GM23338 (cell line): ENCODE results near the gene RADIL. TPM values are rescaled to one million over a fixed set of nuclear protein-coding genes. Genes with fewer than 3 reads are reported as not detected.
"Not testable (repeated sequence)": the region's sequence is repeated elsewhere in the genome, so short reads cannot be mapped to it uniquely, and the experiment has no call there.

ENCODE experiments used
- ATAC-seq: fragments of 200-7000 bp; cut with Tn5 transposase; 3 replicates; pipeline ENCODE4 v1.9.1; 2020
- DNase-seq: peaks from one replicate; pipeline ENCODE4 v3.0.0-alpha.2; 2015; ENCODE audit warnings: low spot score
- H2AFZ ChIP-seq: fragments of 200-600 bp; sonication (generic); 2 replicates; pipeline ENCODE4 v1.8.0; 2016; ENCODE audit warnings: antibody characterized with exemption, mild to moderate bottlenecking, moderate library complexity
- H3F3A ChIP-seq: fragments of 200-600 bp; sonication (generic); replicated peaks from 2 replicates; pipeline ENCODE4 v1.8.0; 2017; ENCODE audit warnings: antibody characterized with exemption, mixed run types, low read depth
- H3K27ac ChIP-seq: fragments of 200-600 bp; sonication (generic); 2 replicates; pipeline ENCODE4 v1.6.1; 2016; ENCODE audit warnings: low read depth
- H3K27me3 ChIP-seq: fragments of 200-600 bp; sonication (generic); 2 replicates; pipeline ENCODE4 v1.8.0; 2016; ENCODE audit warnings: mild to moderate bottlenecking, mixed run types, moderate library complexity; ENCODE audit not compliant: insufficient read depth
- H3K36me3 ChIP-seq: fragments of 200-600 bp; sonication (generic); 2 replicates; pipeline ENCODE4 v1.8.0; 2016; ENCODE audit warnings: mild to moderate bottlenecking; ENCODE audit not compliant: insufficient read depth
- H3K4me1 ChIP-seq: fragments of 200-600 bp; sonication (generic); 2 replicates; pipeline ENCODE4 v1.8.0; 2016; ENCODE audit warnings: mild to moderate bottlenecking, moderate library complexity; ENCODE audit not compliant: insufficient read depth
- H3K4me2 ChIP-seq: fragments of 200-600 bp; sonication (generic); 2 replicates; pipeline ENCODE4 v1.7.1; 2017; ENCODE audit warnings: mixed run types
- H3K4me3 ChIP-seq: fragments of 200-600 bp; sonication (generic); 2 replicates; pipeline ENCODE4 v1.6.1; 2016; ENCODE audit warnings: mixed run types
- H3K79me2 ChIP-seq: fragments of 200-600 bp; sonication (generic); replicated peaks from 2 replicates; pipeline ENCODE4 v1.8.0; 2017; ENCODE audit warnings: mild to moderate bottlenecking; ENCODE audit not compliant: insufficient read depth
- H3K9me2 ChIP-seq: fragments of 200-600 bp; sonication (generic); 2 replicates; pipeline ENCODE4 v1.8.0; 2017; ENCODE audit not compliant: insufficient read depth
- H4K20me1 ChIP-seq: fragments of 200-600 bp; sonication (generic); replicated peaks from 2 replicates; pipeline ENCODE4 v1.8.0; 2017; ENCODE audit warnings: mild to moderate bottlenecking; ENCODE audit not compliant: insufficient read depth
- H3K27ac Mint-ChIP-seq: 2 replicates; pipeline ENCODE4 v1.8.0; 2020; ENCODE audit warnings: inconsistent platforms, mild to moderate bottlenecking, moderate library complexity, mixed read lengths
- H3K27me3 Mint-ChIP-seq: 3 replicates; pipeline ENCODE4 v1.8.0; 2022; ENCODE audit warnings: low read depth, mild to moderate bottlenecking, moderate library complexity, mixed read lengths, inconsistent platforms; ENCODE audit not compliant: insufficient read depth, poor library complexity
- H3K36me3 Mint-ChIP-seq: 3 replicates; pipeline ENCODE4 v1.8.0; 2021; ENCODE audit warnings: low read depth, mild to moderate bottlenecking, inconsistent platforms, moderate library complexity, mixed read lengths
- H3K4me1 Mint-ChIP-seq: 3 replicates; pipeline ENCODE4 v1.8.0; 2020; ENCODE audit warnings: mild to moderate bottlenecking, inconsistent platforms, mixed read lengths
- H3K4me3 Mint-ChIP-seq: 3 replicates; pipeline ENCODE4 v1.8.0; 2021; ENCODE audit warnings: moderate library complexity, mild to moderate bottlenecking, inconsistent platforms, mixed read lengths
- H3K9me3 Mint-ChIP-seq: 3 replicates; pipeline ENCODE4 v1.8.0; 2020; ENCODE audit warnings: moderate library complexity, mild to moderate bottlenecking, inconsistent platforms, mixed read lengths
- CREB1 ChIP-seq: fragments of 250-450 bp; sonication (Bioruptor Pico); IDR thresholded peaks from 2 replicates; pipeline ENCODE4 v1.5.0; 2020; ENCODE audit warnings: low read depth, mild to moderate bottlenecking, moderate library complexity
- EZH2 ChIP-seq: fragments of 200-600 bp; sonication (generic); IDR thresholded peaks from one replicate; pipeline ENCODE4 v1.8.0; 2017; ENCODE audit warnings: antibody characterized with exemption, mild to moderate bottlenecking, low read depth; ENCODE audit not compliant: unreplicated experiment
- JUNB ChIP-seq: IDR thresholded peaks from one replicate; pipeline ENCODE4 v1.6.1; 2016; ENCODE audit warnings: antibody characterized with exemption; ENCODE audit not compliant: unreplicated experiment
- POLR2AphosphoS5 ChIP-seq: IDR thresholded peaks from 2 replicates; pipeline ENCODE4 v1.6.1; 2016; ENCODE audit warnings: antibody characterized with exemption, low read depth
- STAT1 ChIP-seq: IDR thresholded peaks from one replicate; pipeline ENCODE4 v1.6.1; 2016; ENCODE audit warnings: antibody characterized with exemption; ENCODE audit not compliant: unreplicated experiment
- polyA plus RNA-seq: library from polyadenylated mRNA; unstranded; fragments of >200 nt; fragmentation: Nextera tagmentation; extraction: Ambion mirVana; gene quantifications from 2 replicates; pipeline ENCODE4 v1.2.1, GENCODE V29; 2016
- total RNA-seq: library from RNA; depleted of rRNA; stranded (reverse); fragments of >200 nt; shearing (Covaris generic); gene quantifications from 2 replicates; pipeline ENCODE4 v1.2.3, GENCODE V29; 2014
- TF ChIP-seq, protein P1 (sequence below): IDR thresholded peaks from one replicate; pipeline ENCODE4 v1.6.1; 2018; ENCODE audit warnings: antibody characterized with exemption; ENCODE audit not compliant: unreplicated experiment

Gene RADIL
- total and polyA plus RNA-seq, 2 experiments from 2014 or later = 4.3 to 9.8 TPM

DNA sequence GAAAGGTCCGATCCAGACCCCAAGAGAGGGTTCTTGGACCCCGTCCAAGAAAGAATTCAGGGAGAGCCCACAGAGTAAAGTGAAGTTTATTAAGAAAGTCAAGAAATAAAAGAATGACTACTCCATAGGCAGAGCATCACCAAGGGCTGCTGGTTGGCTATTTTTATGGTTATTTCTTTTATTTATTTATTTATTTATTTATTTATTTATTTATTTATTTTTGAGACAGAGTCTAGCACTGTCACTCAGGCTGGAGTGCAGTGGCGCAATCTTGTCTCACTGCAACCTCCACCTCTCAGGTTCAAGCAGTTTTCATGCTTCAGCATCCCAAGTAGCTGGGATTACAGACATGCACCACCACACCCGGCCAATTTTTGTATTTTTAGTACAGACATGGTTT, 9.7 kb upstream of the RADIL start:
- H3K36me3 ChIP-seq, H3K4me3 Mint-ChIP-seq, H3K4me1 Mint-ChIP-seq, H3K79me2 ChIP-seq, H3K27me3 ChIP-seq, H3K4me1 ChIP-seq, H3K9me2 ChIP-seq, H3K4me3 ChIP-seq, H3F3A ChIP-seq, H3K4me2 ChIP-seq, DNase-seq, H3K36me3 Mint-ChIP-seq, H3K27me3 Mint-ChIP-seq, H3K27ac Mint-ChIP-seq, H4K20me1 ChIP-seq, H2AFZ ChIP-seq, ATAC-seq, H3K27ac ChIP-seq: not testable (repeated sequence)
- peaks cover 12% of the 10 kb centered on the region; the same call in 2 of the 3 replicates for H3K9me3 Mint-ChIP-seq

DNA sequence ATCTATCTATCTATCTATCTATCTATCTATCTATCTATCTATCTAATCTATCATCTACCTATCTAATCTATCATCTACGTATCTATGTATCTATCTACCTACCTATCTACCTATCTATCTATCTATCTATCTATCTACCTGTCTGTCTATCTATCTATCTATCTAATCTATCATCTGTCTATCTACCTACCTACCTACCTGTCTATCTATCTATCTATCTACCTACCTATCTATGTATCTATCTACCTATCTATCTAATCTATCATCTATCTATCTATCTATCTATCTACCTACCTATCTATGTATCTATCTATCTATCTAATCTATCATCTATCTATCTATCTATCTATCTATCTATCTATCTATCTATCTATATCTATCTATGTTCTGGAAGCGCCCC, 8.0 kb upstream of the RADIL start:
- not testable (repeated sequence) for DNase-seq, H3K36me3 Mint-ChIP-seq, H3F3A ChIP-seq, H3K4me2 ChIP-seq, H4K20me1 ChIP-seq, H3K27ac Mint-ChIP-seq, ATAC-seq, H3K4me3 Mint-ChIP-seq, H3K9me2 ChIP-seq, H2AFZ ChIP-seq, H3K4me1 Mint-ChIP-seq, H3K27me3 ChIP-seq, H3K27ac ChIP-seq, H3K4me3 ChIP-seq, H3K4me1 ChIP-seq, H3K36me3 ChIP-seq, H3K79me2 ChIP-seq
- Mint-ChIP-seq H3K27me3 (peaks cover 11% of the 10 kb centered on the region), H3K9me3 (peaks cover 14% of the 10 kb centered on the region; the same call in 2 of the 3 replicates)

DNA sequence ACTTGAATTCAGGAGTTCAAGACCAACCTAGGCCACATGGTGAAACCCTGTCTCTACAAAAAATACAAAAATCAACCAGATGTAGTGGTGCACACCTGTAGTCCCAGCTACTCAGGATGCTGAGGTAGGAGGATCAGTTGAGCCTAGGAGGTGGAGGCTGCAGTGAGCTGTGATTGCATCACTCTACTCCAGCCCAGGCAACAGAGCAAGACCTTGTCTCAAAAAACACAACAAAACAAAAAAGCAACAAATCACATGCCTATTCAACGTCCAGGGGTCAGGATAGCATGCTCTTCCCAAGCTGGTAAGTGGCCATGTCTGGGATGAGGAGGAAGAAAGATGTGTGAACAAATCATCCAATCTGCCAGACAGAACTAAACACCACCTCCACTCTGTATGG, 6.2 kb upstream of the RADIL start:
- no peaks in the 10 kb centered on the region for H3K9me2 ChIP-seq
- no peaks in the 10 kb centered on the region for H3F3A ChIP-seq
- DNase-seq (no peak), ATAC-seq (no peak)
- no peaks in the 10 kb centered on the region for H3K27me3 ChIP-seq
- Mint-ChIP-seq H3K27me3 (peaks cover 13% of the 10 kb centered on the region), H3K27ac (no peak overlapping the region), H3K4me1 (peaks cover 4% of the 10 kb centered on the region; the same call in 1 of the 3 replicates), H3K36me3 (no peaks in the 10 kb centered on the region), H3K9me3 (peaks cover 12% of the 10 kb centered on the region; the same call in 2 of the 3 replicates), H3K4me3 (no peak overlapping the region)
- H3K4me3 ChIP-seq = no peak overlapping the region
- H3K79me2 ChIP-seq = no peaks in the 10 kb centered on the region
- H3K4me1 ChIP-seq = 0 out of 2 replicates have a peak, but pooled peaks cover 4% of the 10 kb centered on the region
- TF ChIP-seq, protein P1, sequence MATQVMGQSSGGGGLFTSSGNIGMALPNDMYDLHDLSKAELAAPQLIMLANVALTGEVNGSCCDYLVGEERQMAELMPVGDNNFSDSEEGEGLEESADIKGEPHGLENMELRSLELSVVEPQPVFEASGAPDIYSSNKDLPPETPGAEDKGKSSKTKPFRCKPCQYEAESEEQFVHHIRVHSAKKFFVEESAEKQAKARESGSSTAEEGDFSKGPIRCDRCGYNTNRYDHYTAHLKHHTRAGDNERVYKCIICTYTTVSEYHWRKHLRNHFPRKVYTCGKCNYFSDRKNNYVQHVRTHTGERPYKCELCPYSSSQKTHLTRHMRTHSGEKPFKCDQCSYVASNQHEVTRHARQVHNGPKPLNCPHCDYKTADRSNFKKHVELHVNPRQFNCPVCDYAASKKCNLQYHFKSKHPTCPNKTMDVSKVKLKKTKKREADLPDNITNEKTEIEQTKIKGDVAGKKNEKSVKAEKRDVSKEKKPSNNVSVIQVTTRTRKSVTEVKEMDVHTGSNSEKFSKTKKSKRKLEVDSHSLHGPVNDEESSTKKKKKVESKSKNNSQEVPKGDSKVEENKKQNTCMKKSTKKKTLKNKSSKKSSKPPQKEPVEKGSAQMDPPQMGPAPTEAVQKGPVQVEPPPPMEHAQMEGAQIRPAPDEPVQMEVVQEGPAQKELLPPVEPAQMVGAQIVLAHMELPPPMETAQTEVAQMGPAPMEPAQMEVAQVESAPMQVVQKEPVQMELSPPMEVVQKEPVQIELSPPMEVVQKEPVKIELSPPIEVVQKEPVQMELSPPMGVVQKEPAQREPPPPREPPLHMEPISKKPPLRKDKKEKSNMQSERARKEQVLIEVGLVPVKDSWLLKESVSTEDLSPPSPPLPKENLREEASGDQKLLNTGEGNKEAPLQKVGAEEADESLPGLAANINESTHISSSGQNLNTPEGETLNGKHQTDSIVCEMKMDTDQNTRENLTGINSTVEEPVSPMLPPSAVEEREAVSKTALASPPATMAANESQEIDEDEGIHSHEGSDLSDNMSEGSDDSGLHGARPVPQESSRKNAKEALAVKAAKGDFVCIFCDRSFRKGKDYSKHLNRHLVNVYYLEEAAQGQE = no peak
- TF ChIP-seq JUNB (no peak), POLR2AphosphoS5 (no peak), EZH2 (no peak), CREB1 (CRISPR knock-in tag) (no peak), STAT1 (no peak)
- H4K20me1 ChIP-seq = no peaks in the 10 kb centered on the region
- H3K36me3 ChIP-seq = no peaks in the 10 kb centered on the region
- H2AFZ ChIP-seq = no peak overlapping the region
- no peak overlapping the region for H3K27ac ChIP-seq
- no peak overlapping the region for H3K4me2 ChIP-seq
